AG09309 (cell line): Measurements from ENCODE around the gene DDX5.
A peak's percentile ranks its signal among the peaks of the same experiment; 100 is the strongest.

Experiments used
- DNase-seq: peaks from one replicate; pipeline ENCODE4 v3.0.0-alpha.2; 2010; ENCODE audit warnings: low read depth
- H3K4me3 ChIP-seq: 2 replicates; pipeline ENCODE4 v1.5.1; 2011; ENCODE audit warnings: mild to moderate bottlenecking, low read depth, low read length, moderate library complexity; ENCODE audit not compliant: control insufficient read depth
- CTCF ChIP-seq: IDR thresholded peaks from 2 replicates; pipeline ENCODE4 v1.5.1; 2011; ENCODE audit warnings: mild to moderate bottlenecking, low read depth, low read length, inconsistent platforms; ENCODE audit not compliant: insufficient read depth, control insufficient read depth; ENCODE audit errors: missing control alignments

Gene DDX5

GRCh38 chr17:64491034-64491860 lies 14.8 kb downstream of the DDX5 start:
- H3K4me3 ChIP-seq, result no peak overlapping the region
- no peak for DNase-seq
- peak; percentile 80 for TF ChIP-seq CTCF

GRCh38 chr17:64488301-64488700 lies 17.8 kb downstream of the DDX5 start:
- DNase-seq, result no peak
- no peak overlapping the region for H3K4me3 ChIP-seq
- TF ChIP-seq CTCF, result no peak

GRCh38 chr17:64484380-64484779 lies 21.7 kb downstream of the DDX5 start:
- no peak for DNase-seq
- no peak for TF ChIP-seq CTCF
- no peak overlapping the region for H3K4me3 ChIP-seq

- DNase-seq, result no peak
- no peak for TF ChIP-seq CTCF
Observed at GRCh38 chr17:64480951-64481350, 25.1 kb downstream of the DDX5 start.

GRCh38 chr17:64477849-64478248 lies 28.2 kb downstream of the DDX5 start:
- TF ChIP-seq CTCF, result no peak
- DNase-seq, result no peak
- H3K4me3 ChIP-seq, result no peak overlapping the region

More at GRCh38 chr17:64480951-64481350, 25.1 kb downstream of the DDX5 start:
- H3K4me3 ChIP-seq, result no peak overlapping the region

- TF ChIP-seq CTCF, result no peak
- DNase-seq, result no peak
- no peak overlapping the region for H3K4me3 ChIP-seq
Observed at GRCh38 chr17:64472564-64472963, 33.5 kb downstream of the DDX5 start.

GRCh38 chr17:64471440-64471839 lies 34.6 kb downstream of the DDX5 start:
- no peak overlapping the region for H3K4me3 ChIP-seq
- TF ChIP-seq CTCF, result no peak
- no peak for DNase-seq
